GM18870 (cell line): ENCODE measurements around the gene SOX3.

Source experiments
- ATAC-seq: cut with Tn5 transposase; IDR thresholded peaks from one replicate; pipeline ENCODE4 v1.9.1; 2021; ENCODE audit warnings: moderate library complexity; ENCODE audit not compliant: unreplicated experiment

The SOX3 gene

DNA sequence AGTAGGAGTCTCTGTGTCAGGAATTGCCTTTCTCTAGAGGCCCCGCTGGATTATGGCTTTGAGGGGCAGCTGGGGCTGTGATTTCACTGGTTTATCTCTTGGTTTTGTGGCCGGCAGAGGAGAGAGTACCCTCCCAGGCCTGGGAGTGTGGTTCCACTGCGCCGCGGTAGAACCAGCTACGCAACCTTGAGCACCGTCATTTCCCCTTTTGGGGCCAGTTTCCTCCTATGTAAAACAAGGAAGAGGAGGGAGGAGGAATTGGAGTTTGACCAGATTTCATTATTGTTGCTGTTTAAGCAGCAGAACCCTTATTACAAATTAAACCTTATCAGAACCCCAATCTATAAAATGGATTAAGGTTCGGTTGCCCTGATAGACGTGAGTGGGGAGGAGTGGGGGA, 4.4 kb downstream of the SOX3 start:
- no peak for ATAC-seq

- no peak for ATAC-seq
Observed at GRCh38 chrX:140495739-140496138, 9.1 kb downstream of the SOX3 start.

GRCh38 chrX:140492066-140492994, 12.5 kb downstream of the SOX3 start:
- no peak for ATAC-seq

DNA sequence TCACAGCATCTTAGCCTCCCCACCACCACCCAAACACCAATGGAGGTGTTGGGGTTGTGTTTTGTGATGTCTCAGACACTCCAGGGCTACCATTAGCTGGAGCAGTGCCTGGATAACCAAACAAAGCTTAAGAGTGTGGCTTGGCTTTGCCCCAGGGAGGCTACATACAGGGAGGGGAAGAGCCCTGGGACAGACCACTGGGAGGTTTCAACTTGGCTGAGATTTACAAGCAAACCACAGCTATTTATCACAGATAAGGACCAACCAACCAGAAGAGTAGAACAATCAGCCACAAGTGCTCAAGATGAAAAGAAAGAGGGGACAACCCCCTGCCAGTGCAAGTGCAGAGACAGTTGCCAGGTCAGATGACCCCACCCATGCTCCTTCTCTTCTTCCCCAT, 24.1 kb downstream of the SOX3 start:
- no peak for ATAC-seq

GRCh38 chrX:140477987-140478386, 26.9 kb downstream of the SOX3 start:
- no peak for ATAC-seq

DNA sequence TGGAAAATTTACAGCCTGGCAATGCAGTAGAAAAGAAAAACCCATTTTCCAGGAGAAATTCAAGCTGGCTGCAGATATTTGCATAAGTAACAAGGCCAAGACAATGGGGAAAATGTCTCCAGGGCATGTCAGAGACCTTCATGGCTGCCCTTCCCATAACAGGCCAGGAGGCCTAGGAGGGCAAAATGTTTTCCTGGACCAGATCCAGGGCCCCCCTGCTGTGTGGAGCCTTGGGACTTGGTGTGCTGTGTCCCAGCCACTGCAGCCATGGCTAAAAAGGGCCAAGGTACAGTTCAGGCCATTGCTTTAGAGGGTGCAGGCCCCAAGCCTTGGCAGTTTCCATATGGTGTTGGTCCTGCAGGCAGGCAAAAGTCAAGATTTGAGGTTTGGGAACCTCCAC, 29.8 kb downstream of the SOX3 start:
- no peak for ATAC-seq

- ATAC-seq: no peak
Observed at GRCh38 chrX:140467211-140467610, 37.7 kb downstream of the SOX3 start.
